ENCODE measurements around the gene NR2E1. TPM values are rescaled to one million over a fixed set of nuclear protein-coding genes. Genes with fewer than 3 reads are reported as not detected.

The NR2E1 gene
- total RNA-seq, 1 donor from 2014 or later = not detected

DNA sequence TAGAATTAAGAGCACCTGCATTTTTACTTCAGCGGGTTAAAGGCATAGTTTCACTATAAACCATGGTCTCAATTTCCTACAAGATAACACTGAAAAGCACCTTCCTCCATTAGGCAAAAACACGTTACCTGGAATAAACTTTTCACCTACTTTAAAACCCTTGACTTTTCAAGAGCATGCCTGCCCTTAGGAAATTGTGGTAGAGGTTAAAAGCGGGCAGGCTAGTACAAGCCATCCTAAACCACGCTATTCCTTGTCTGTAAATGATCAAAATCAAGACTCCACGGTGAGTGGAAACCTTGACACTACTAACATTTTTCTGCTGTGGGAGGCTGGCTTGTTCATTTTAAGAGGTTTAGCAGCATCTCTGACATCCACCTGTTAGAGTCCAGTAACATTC is 43.9 kb downstream of the NR2E1 start:
- no peak for DNase-seq (ENCODE audit: low read depth in 2 of 2)

DNA sequence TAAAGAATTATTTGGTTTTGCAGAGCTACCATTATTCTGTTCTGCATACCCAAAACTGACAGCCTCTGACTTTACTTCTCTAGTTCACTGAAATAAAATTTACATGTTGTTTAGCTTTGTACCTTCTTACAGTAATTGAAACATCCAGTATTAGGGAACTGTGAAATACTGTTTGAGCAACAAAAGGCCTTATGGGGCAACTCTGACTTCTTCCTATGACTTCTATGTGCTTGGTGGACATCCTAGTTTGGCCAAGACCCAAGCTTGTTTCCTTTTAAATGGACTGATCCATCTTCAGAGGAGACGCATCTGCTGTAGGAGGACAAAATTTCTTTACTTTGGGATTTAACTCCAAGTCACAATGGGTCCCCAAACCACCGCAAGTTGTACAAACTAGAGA is 44.7 kb downstream of the NR2E1 start:
- DNase-seq (ENCODE audit: low read depth in 2 of 2) = no peak

DNA sequence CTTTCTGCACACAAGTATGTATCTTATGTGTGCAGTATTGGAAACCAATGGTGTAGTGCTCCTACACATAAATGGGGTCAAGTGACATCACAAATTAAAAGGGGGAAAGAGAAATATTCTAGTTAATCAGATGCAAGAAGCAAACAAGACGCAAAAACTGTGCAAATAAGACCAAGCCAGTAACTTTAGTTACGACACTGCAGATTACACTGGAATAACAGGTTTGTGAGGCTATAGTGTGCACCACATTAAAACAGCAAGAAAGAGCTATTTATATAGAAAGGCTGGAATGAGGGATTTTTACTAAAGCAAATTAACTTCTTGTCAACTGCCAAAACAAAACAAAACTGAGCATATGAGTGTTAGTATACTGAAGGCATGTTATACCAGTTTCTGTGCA is 45.8 kb downstream of the NR2E1 start:
- DNase-seq (ENCODE audit: low read depth in 2 of 2) = no peak

DNA sequence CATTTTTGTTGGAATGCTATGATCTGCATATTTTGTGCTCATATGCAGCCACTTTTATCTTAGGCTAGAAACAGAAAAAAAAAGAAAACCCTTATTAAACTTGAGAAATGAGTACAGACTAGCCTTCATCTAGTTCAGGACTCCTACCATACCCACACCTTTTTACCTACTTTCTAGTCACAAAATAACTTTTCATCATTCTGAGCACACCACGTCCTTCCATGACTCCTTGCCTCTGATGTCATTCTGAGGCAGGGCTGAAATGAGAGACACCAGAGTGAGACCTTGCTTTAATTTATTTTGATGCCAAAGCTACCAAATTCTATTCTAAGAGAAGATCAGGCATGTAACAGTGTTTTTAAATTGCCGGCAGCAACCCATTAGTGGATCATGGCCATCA is 56.2 kb downstream of the NR2E1 start:
- DNase-seq (ENCODE audit: low read depth in 2 of 2) = no peak

DNA sequence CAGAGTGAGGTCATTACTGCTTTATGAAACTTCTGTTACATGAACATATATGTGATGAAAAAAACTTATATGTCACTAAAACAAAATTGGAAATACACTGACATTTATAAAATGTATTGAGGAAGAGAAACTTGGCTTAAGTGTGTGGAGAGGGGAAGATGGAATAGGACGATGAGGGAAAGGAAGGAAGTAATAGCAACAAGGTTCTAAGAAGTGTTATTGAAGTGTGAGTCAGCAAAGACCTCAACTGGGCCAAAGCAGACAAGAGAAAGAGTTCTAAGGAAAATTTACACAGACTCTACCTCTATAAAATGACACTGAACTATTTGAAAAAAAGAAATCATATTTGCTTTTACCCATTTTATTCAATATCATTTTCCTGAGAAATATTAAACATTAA is 56.7 kb downstream of the NR2E1 start:
- DNase-seq (ENCODE audit: low read depth in 2 of 2) = peak in 1 of 2 donors; percentile 53

DNA sequence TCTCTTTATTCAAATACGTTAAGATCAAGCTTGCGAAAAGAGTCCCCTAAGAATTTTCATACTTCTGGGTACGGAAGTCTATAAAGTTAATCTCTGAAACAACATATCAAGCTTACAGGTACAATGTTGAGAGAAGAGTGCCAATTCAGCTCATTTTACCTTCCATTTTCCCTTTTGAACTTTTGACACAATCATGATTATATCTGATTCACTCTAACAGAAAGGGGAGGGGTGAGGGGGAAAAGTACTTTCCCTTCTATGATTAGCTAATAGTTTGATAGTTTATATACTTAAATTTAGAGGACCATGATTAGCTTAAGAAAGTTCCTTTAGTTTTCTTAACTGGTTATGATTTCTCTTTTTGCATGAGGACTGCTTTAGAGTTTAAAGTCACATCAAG is 61.5 kb downstream of the NR2E1 start:
- DNase-seq (ENCODE audit: low read depth in 2 of 2) = no peak

DNA sequence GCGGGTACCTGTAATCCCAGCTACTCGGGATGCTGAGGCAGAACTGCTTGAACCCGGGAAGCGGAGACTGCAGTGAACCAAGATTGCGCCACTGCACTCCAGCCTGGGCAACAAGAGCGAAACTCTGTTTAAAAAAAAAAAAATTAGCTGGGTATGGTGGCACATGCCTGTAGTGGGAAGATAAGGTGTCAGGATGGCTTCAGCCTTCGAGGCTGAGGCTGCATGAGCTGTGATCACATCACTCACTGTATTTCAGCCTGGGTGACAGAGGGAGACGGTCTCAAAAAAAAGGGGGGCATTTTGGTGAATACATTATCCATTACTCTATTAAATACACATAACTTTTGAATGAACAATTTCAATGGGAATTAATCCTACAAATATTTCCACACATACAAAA is 62.6 kb downstream of the NR2E1 start:
- DNase-seq (ENCODE audit: low read depth in 2 of 2) = no peak

DNA sequence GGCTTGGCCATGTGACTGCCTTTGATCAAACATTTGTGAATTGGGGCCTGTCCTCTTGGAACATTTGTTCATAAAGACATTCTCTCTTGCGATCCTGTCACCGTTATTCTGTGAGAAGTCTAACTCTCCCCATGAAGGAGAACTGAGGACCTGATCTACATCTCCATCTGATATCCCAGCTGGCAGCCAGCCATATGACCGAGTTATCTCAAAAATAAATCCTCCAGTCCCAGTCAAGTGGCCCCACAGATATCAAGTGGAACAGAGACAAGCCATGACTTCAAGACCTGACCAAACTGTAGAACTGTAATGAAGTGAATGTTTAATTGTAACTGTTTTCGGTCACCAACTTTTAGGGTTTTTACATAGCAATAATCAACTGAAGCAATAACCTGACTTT is 69.3 kb downstream of the NR2E1 start:
- DNase-seq (ENCODE audit: low read depth in 2 of 2) = no peak

DNA sequence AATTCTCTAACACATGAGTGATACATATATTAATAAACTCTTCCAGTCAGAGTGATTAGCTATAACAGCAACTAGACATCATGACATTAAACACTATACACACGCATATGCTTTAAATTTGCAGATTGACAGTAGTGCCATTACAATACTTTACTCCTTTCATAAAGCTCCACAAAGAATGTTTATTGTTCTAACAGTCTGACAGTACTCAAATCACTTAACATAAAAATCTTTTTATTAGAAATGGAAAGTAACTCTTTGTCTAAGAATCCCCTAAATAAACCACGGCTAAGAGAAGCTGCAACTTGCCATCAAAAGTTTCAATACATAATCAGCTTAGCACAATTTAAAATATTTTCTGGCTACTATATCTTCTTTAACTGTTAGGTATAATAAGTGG is 71.0 kb downstream of the NR2E1 start:
- DNase-seq (ENCODE audit: low read depth in 2 of 2) = no peak

DNA sequence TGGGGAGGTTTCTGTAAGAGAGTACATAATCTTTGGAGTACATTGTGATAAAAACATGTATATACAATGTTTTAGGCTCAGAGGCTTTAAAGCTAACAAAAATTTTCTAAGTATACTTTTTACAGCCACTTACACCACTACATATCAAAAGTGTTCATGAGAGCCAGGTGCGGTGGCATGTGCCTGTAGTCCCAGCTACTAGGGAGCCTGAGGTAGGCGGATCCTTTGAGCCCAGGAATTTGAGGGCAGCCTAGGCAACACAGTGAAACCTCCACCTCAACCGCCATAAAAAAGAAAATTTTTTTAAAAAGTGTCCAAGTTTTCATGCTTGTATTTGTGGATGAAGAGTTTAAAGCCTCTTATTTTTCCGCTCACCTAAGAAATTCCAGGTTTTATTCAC is 72.5 kb downstream of the NR2E1 start:
- no peak for DNase-seq (ENCODE audit: low read depth in 2 of 2)

Other genes starting within 250 kb of the NR2E1 start
- gene SEC63, start 207.8 kb upstream of the NR2E1 start, total RNA-seq = 11.8 and 13.7 TPM in 2 replicates
- gene OSTM1, start 91.3 kb upstream of the NR2E1 start, total RNA-seq = 14.6 and 37.5 TPM in 2 replicates
- gene SNX3, start 95.0 kb downstream of the NR2E1 start, total RNA-seq = 151 and 176 TPM in 2 replicates
- 1.5 and 3.2 TPM in 2 replicates for gene AFG1L, start 129.0 kb downstream of the NR2E1 start, total RNA-seq